HCT116 (cell line): ENCODE data around the gene COPG2. TPM values are rescaled to one million over a fixed set of nuclear protein-coding genes. Genes with fewer than 3 reads are reported as not detected.

Experiments used
- ATAC-seq: fragments of 200-7000 bp; cut with Tn5 transposase; 2 replicates; pipeline ENCODE4 v1.9.1; 2020; ENCODE audit warnings: mild to moderate bottlenecking, moderate library complexity
- BruUV-seq: library from RNA; stranded (reverse); fragments of 400-500 nt; replicated peaks from 2 replicates; lab custom pipeline; 2021; lab: Mats Ljungman, UMichigan
- CTCF ChIA-PET: fragments of 300-600 bp; sonication (Branson Sonifier 250); formaldehyde crosslinking; loops from one replicate; lab custom pipeline; 2021; ENCODE audit warnings: antibody characterized with exemption; lab: Charles Lee
- POLR2A ChIA-PET: fragments of 300-600, 350-600 bp; sonication (Branson Sonifier 250); formaldehyde crosslinking; loops from one replicate; lab custom pipeline; 2021; ENCODE audit warnings: antibody characterized with exemption; lab: Charles Lee
- RAD21 ChIA-PET, 2 experiments: fragments of 300-600 bp; sonication (Branson Sonifier 250); formaldehyde crosslinking; loops; one replicate each; lab custom pipeline; 2023; ENCODE audit warnings: low total read pairs in 2 of 2; ENCODE audit not compliant: uncharacterized antibody in 2 of 2, unreplicated experiment in 2 of 2, low non-redundant PET in 1 of 2; lab: Charles Lee
- DNase-seq: peaks from one replicate; pipeline ENCODE4 v3.0.0-alpha.2; 2010; ENCODE audit warnings: low read depth, low spot score
- H2AFZ ChIP-seq: fragments of 200-600 bp; shearing (Covaris generic), sonication (generic); 2 replicates; pipeline ENCODE4 v1.6.1; 2017; ENCODE audit warnings: low read depth, mixed run types, mixed read lengths, antibody characterized with exemption, low read length; ENCODE audit not compliant: poor library complexity, severe bottlenecking
- H3K27ac ChIP-seq: 2 replicates; pipeline ENCODE4 v1.5.1; 2012; ENCODE audit warnings: low read depth, low read length
- H3K27me3 ChIP-seq: fragments of 200-600 bp; sonication (generic); 2 replicates; pipeline ENCODE4 v1.6.1; 2016; ENCODE audit warnings: mixed run types, low read length, mixed read lengths; ENCODE audit not compliant: insufficient read depth
- H3K36me3 ChIP-seq, 2 experiments: fragments of 200-500 bp in 1 of 2; fragments of 200-600 bp in 1 of 2; sonication (Bioruptor generic) in 1 of 2; sonication (generic) in 1 of 2; 2 replicates each; pipeline versions ENCODE4 v1.5.1 to v1.6.1; 2014 to 2016; ENCODE audit warnings: low read length in 2 of 2, inconsistent platforms in 1 of 2, mixed read lengths in 1 of 2, mixed run types in 1 of 2; ENCODE audit not compliant: insufficient read depth in 2 of 2, control insufficient read depth in 1 of 2
- H3K4me1 ChIP-seq, 2 experiments: fragments of 200-600 bp in 1 of 2; sonication (generic) in 1 of 2; 2 replicates each; pipeline versions ENCODE4 v1.5.1 to v1.6.1; 2012 to 2017; ENCODE audit warnings: low read length in 2 of 2, inconsistent platforms in 1 of 2, mild to moderate bottlenecking in 1 of 2, mixed read lengths in 1 of 2, mixed run types in 1 of 2, moderate library complexity in 1 of 2; ENCODE audit not compliant: insufficient read depth in 2 of 2, control insufficient read depth in 1 of 2
- H3K4me2 ChIP-seq: fragments of 200-600 bp; sonication (generic); 2 replicates; pipeline ENCODE4 v1.6.1; 2017; ENCODE audit warnings: mixed run types, low read length, mixed read lengths
- H3K4me3 ChIP-seq, 2 experiments: fragments of 200-600 bp in 1 of 2; sonication (generic) in 1 of 2; replicated peaks in 1 of 2; 2 replicates each; pipeline ENCODE4 v1.5.1; 2011 to 2016; ENCODE audit warnings: low read length in 2 of 2, control low read depth in 1 of 2, low read depth in 1 of 2, mild to moderate bottlenecking in 1 of 2, mixed read lengths in 1 of 2, mixed run types in 1 of 2
- H3K79me2 ChIP-seq: fragments of 200-600 bp; sonication (generic); 2 replicates; pipeline ENCODE4 v1.6.1; 2017; ENCODE audit warnings: mild to moderate bottlenecking, mixed run types, low read length, moderate library complexity, mixed read lengths; ENCODE audit not compliant: insufficient read depth
- H3K9ac ChIP-seq: fragments of 200-600 bp; sonication (generic); 2 replicates; pipeline ENCODE4 v1.6.1; 2016; ENCODE audit warnings: low read length, mixed read lengths
- H3K9me2 ChIP-seq: fragments of 200-600 bp; sonication (generic), shearing (Covaris generic); 2 replicates; pipeline ENCODE4 v1.6.1; 2017; ENCODE audit warnings: mixed run types, mild to moderate bottlenecking, moderate library complexity; ENCODE audit not compliant: insufficient read depth
- H3K9me3 ChIP-seq, 2 experiments: fragments of 200-500 bp in 1 of 2; fragments of 200-600 bp in 1 of 2; sonication (Bioruptor generic) in 1 of 2; sonication (generic) in 1 of 2; 2 replicates each; pipeline ENCODE4 v1.6.1; 2014 to 2017; ENCODE audit warnings: low read length in 2 of 2, mixed read lengths in 2 of 2, inconsistent platforms in 1 of 2, low read depth in 1 of 2, mild to moderate bottlenecking in 1 of 2, mixed run types in 1 of 2, moderate library complexity in 1 of 2; ENCODE audit not compliant: control insufficient read depth in 1 of 2, insufficient read depth in 1 of 2
- H4K20me1 ChIP-seq: fragments of 200-600 bp; sonication (generic), shearing (Covaris generic); 2 replicates; pipeline ENCODE4 v1.6.1; 2017; ENCODE audit warnings: mixed run types, mild to moderate bottlenecking, moderate library complexity; ENCODE audit not compliant: insufficient read depth
- CEBPB ChIP-seq: IDR thresholded peaks from 2 replicates; pipeline ENCODE4 v1.6.1; 2012; ENCODE audit warnings: low read depth
- CTCF ChIP-seq, 3 experiments: fragments of 200-600 bp in 1 of 3; sonication (generic) in 1 of 3; IDR thresholded peaks in 2 of 3; conservative IDR thresholded peaks in 1 of 3; 2 replicates each; pipeline ENCODE4 v1.5.1; 2012 to 2017; ENCODE audit warnings: low read depth in 2 of 3, low read length in 2 of 3, antibody characterized with exemption in 1 of 3, borderline replicate concordance in 1 of 3, control low read depth in 1 of 3, mild to moderate bottlenecking in 1 of 3, mixed read lengths in 1 of 3, mixed run types in 1 of 3, moderate library complexity in 1 of 3; ENCODE audit not compliant: insufficient read depth in 1 of 3
- EZH2 ChIP-seq: fragments of 200-600 bp; sonication (generic); IDR thresholded peaks from 2 replicates; pipeline ENCODE4 v1.6.1; 2017; ENCODE audit warnings: antibody characterized with exemption, mixed run types
- EZH2phosphoT487 ChIP-seq: fragments of 200-600 bp; IDR thresholded peaks from 2 replicates; pipeline ENCODE4 v1.6.1; 2018; ENCODE audit warnings: antibody characterized with exemption, borderline replicate concordance
- MAX ChIP-seq: IDR thresholded peaks from 2 replicates; pipeline ENCODE4 v1.6.1; 2012
- POLR2A ChIP-seq: IDR thresholded peaks from 2 replicates; pipeline ENCODE4 v1.7.0; 2011; ENCODE audit warnings: borderline replicate concordance; ENCODE audit not compliant: insufficient read depth, insufficient read length; ENCODE audit errors: extremely low read depth
- SP1 ChIP-seq: IDR thresholded peaks from 2 replicates; pipeline ENCODE4 v1.6.1; 2012; ENCODE audit warnings: low read depth
- TCF7L2 ChIP-seq: IDR thresholded peaks from 2 replicates; pipeline ENCODE4 v1.7.0; 2011; ENCODE audit warnings: borderline replicate concordance, inconsistent platforms; ENCODE audit not compliant: insufficient read depth, insufficient read length; ENCODE audit errors: extremely low read depth
- YY1 ChIP-seq: IDR thresholded peaks from 2 replicates; pipeline ENCODE4 v1.6.1; 2011; ENCODE audit warnings: low read length, low read depth, moderate library complexity, mild to moderate bottlenecking; ENCODE audit not compliant: insufficient replicate concordance; ENCODE audit errors: extremely low read depth
- ZBTB33 ChIP-seq: IDR thresholded peaks from 2 replicates; pipeline ENCODE4 v1.6.1; 2011; ENCODE audit warnings: mild to moderate bottlenecking, low read length, moderate library complexity; ENCODE audit not compliant: insufficient replicate concordance; ENCODE audit errors: extremely low read depth
- ZFX ChIP-seq: fragments of 450-650 bp; IDR thresholded peaks from 2 replicates; pipeline ENCODE4 v1.6.1; 2017
- intact Hi-C: fragments of 100-400 bp; cut with micrococcal nuclease; formaldehyde crosslinking; loops from 2 replicates; pipeline ENCODE4 v1.10.0; 2022
- total RNA-seq: library from RNA; stranded (reverse); gene quantifications from one replicate; pipeline ENCODE4 v1.2.1, GENCODE V29; 2021; ENCODE audit not compliant: unreplicated experiment

Gene COPG2
- total RNA-seq, 1 experiment from 2014 or later: 31.0 TPM

GRCh38 chr7:130669085-130669700 lies 645 bp upstream of the COPG2 start:
- BruUV-seq: TSS peak; percentile 80
- peaks cover 2 to 18% of the 10 kb centered on the region in 2 experiments; a peak in 1 of 4 replicates for H3K4me1 ChIP-seq
- intact Hi-C loops: no loop called here
- peak overlapping the region; percentile 73 to 75 for H3K4me3 ChIP-seq
- peak overlapping the region; percentile 85 for H3K4me2 ChIP-seq
- H3K9me2 ChIP-seq: no peaks in the 10 kb centered on the region
- no peaks in the 10 kb centered on the region for H3K79me2 ChIP-seq
- H3K27me3 ChIP-seq: no peaks in the 10 kb centered on the region
- H2AFZ ChIP-seq: no peak overlapping the region
- peaks cover 0 to under 1% of the 10 kb centered on the region in 2 experiments; a peak in 1 of 4 replicates for H3K36me3 ChIP-seq
- no peak overlapping the region for H3K27ac ChIP-seq
- no peak for ATAC-seq
- H3K9ac ChIP-seq: peak overlapping the region; percentile 66
- DNase-seq: no peak
- TF ChIP-seq CTCF (IDR thresholded peaks at IDR 0.05 in 2 of 3, conservative IDR thresholded peaks at IDR 0.05 in 1 of 3; ENCODE audit: borderline replicate concordance in 1 of 3, insufficient read depth in 1 of 3, low read depth in 2 of 3, low read length in 2 of 3): no peak
- TF ChIP-seq EZH2phosphoT487: no peak
- TF ChIP-seq ZFX: no peak
- TF ChIP-seq SP1: no peak
- TF ChIP-seq POLR2A: no peak
- H4K20me1 ChIP-seq: no peaks in the 10 kb centered on the region
- ChIA-PET RAD21 (no interaction called here), CTCF (no interaction called here), POLR2A (no interaction called here)
- H3K9me3 ChIP-seq: no peaks in the 10 kb centered on the region

GRCh38 chr7:130667593-130668257 lies 823 bp downstream of the COPG2 start:
- peak overlapping the region; percentile 68; the same call in 1 of the 2 replicates for H3K27ac ChIP-seq
- H3K79me2 ChIP-seq: no peaks in the 10 kb centered on the region
- peak overlapping the region; percentile 66 for H3K9ac ChIP-seq
- H3K9me2 ChIP-seq: no peaks in the 10 kb centered on the region
- H3K4me1 ChIP-seq: peaks cover 2 to 18% of the 10 kb centered on the region in 2 experiments; a peak in 1 of 4 replicates
- no peak overlapping the region for H2AFZ ChIP-seq
- BruUV-seq: no TSS peak
- ChIA-PET POLR2A (no interaction called here), RAD21 (interaction anchor here in 1 of 2 experiments (0.6 kb wide), 1 partner anchor 12 kb away, joined by 3 read pairs; no protein-coding TSS in a partner anchor), CTCF (no interaction called here)
- H3K4me2 ChIP-seq: peak overlapping the region; percentile 85
- DNase-seq: no peak
- peak overlapping the region; percentile 73 to 75 for H3K4me3 ChIP-seq
- TF ChIP-seq ZBTB33: no peak
- TF ChIP-seq POLR2A: no peak
- no peak for TF ChIP-seq YY1
- no peak for TF ChIP-seq TCF7L2
- TF ChIP-seq MAX: no peak
- no peak for TF ChIP-seq EZH2
- TF ChIP-seq CEBPB: no peak
- H4K20me1 ChIP-seq: no peaks in the 10 kb centered on the region
- H3K36me3 ChIP-seq: peaks cover 0 to 4% of the 10 kb centered on the region in 2 experiments; a peak in 1 of 4 replicates
- no peaks in the 10 kb centered on the region for H3K9me3 ChIP-seq
- intact Hi-C loops: no loop called here
- no peak for ATAC-seq
- H3K27me3 ChIP-seq: no peaks in the 10 kb centered on the region
